ENCODE data around the gene MNX1.

Gene MNX1

DNA sequence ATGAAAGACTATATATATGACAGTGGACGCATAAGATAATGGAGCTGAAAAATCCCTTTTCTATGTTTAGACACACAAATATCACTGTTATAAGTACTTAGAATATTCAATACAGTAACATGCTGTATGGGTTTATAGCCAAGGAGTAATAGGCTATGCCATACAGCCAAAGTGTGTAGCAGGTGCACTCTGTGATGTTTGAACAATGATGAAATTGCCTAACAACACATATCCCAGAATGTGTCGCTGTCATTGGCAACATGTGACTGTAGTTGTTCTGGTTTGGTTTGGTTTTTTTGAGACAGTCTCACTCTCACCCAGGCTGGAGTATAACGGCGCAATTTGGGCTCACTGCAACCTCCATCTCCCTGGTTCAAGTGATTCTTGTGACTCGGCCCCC, 34.8 kb downstream of the MNX1 start:
- no peak overlapping the region for H3K27ac ChIP-seq (ENCODE audit: low read depth, low read length)
- no peaks in the 10 kb centered on the region for H3K27me3 ChIP-seq (ENCODE audit: control insufficient read depth in 5 of 5, insufficient read depth in 4 of 5, low read length in 5 of 5)
- H3K9ac ChIP-seq (ENCODE audit: low read length in 5 of 5): no peak overlapping the region
- peaks cover 0 to 3% (median 0%) of the 10 kb centered on the region in 5 donors for H3K9me3 ChIP-seq (ENCODE audit: control insufficient read depth in 5 of 5, low read length in 5 of 5)
- peaks cover 9 to 22% (median 13%) of the 10 kb centered on the region in 5 donors for H3K36me3 ChIP-seq (ENCODE audit: control insufficient read depth in 5 of 5, insufficient read depth in 5 of 5, low read length in 5 of 5)
- H3K4me1 ChIP-seq (ENCODE audit: control insufficient read depth in 5 of 5, insufficient read depth in 5 of 5, low read length in 5 of 5): no peaks in the 10 kb centered on the region
- no peak overlapping the region for H3K4me3 ChIP-seq (ENCODE audit: low read depth in 1 of 5, low read length in 5 of 5)

- H3K9me3 ChIP-seq (ENCODE audit: control insufficient read depth in 5 of 5, low read length in 5 of 5): no peaks in the 10 kb centered on the region
- H3K4me3 ChIP-seq (ENCODE audit: low read depth in 1 of 5, low read length in 5 of 5): no peak overlapping the region
- H3K4me1 ChIP-seq (ENCODE audit: control insufficient read depth in 5 of 5, insufficient read depth in 5 of 5, low read length in 5 of 5): no peaks in the 10 kb centered on the region
Measured at GRCh38 chr7:156969972-156970420, 40.5 kb downstream of the MNX1 start.

DNA sequence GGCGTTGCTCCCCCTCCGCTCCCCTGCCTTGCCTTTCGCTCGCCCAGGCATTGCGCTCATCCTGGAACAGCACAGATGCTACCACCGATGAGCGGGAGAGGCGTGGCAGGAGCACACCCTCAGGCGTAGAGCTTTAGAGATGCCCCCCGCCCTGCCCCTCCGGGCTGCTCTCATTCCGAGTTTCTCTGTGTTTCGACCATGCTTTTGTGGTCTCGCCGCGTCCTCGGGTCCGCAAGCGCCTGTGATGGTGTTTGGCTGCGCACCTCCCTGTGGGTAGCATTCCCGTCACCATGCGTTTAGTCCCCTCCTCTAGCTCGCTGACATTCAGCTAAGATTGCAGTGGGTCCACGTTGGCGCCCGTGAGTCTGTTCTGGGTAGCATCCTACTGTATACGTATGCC, 42.3 kb downstream of the MNX1 start:
- H3K36me3 ChIP-seq (ENCODE audit: control insufficient read depth in 5 of 5, insufficient read depth in 5 of 5, low read length in 5 of 5): peaks cover 22 to 77% (median 66%) of the 10 kb centered on the region in 5 donors
- no peak overlapping the region for H3K27ac ChIP-seq (ENCODE audit: low read depth, low read length)
- H3K9me3 ChIP-seq (ENCODE audit: control insufficient read depth in 5 of 5, low read length in 5 of 5): no peaks in the 10 kb centered on the region
- H3K27me3 ChIP-seq (ENCODE audit: control insufficient read depth in 5 of 5, insufficient read depth in 4 of 5, low read length in 5 of 5): no peaks in the 10 kb centered on the region
- no peaks in the 10 kb centered on the region for H3K4me1 ChIP-seq (ENCODE audit: control insufficient read depth in 5 of 5, insufficient read depth in 5 of 5, low read length in 5 of 5)
- no peak overlapping the region for H3K4me3 ChIP-seq (ENCODE audit: low read depth in 1 of 5, low read length in 5 of 5)
- no peak overlapping the region for H3K9ac ChIP-seq (ENCODE audit: low read length in 5 of 5)

More at GRCh38 chr7:156969972-156970420, 40.5 kb downstream of the MNX1 start:
- Histone ChIP-seq H3K36me3 (ENCODE audit: control insufficient read depth in 5 of 5, insufficient read depth in 5 of 5, low read length in 5 of 5) (peaks cover 22 to 66% (median 49%) of the 10 kb centered on the region in 5 donors), H3K9ac (ENCODE audit: low read length in 5 of 5) (no peak overlapping the region), H3K27ac (ENCODE audit: low read depth, low read length) (no peak overlapping the region), H3K27me3 (ENCODE audit: control insufficient read depth in 5 of 5, insufficient read depth in 4 of 5, low read length in 5 of 5) (no peaks in the 10 kb centered on the region)

DNA sequence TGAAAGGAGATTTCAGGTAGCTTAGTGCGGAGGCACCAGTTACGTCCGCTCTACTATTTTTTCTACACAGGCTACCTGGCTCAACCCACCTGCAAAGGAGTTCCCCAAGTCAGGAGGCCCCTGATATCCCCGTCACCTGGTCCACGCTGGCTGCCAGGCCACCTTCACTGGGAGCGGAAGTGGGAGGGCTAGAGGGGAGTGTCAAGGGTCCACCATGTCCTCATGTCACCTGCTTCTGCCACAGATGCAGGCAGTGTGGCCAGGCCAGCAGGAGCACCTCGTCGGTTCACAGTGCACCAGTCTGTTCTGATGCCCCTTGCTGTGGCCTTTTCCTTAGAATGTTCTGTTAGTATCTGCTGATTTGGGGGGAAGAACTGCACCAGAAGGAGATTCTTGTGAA, 44.1 kb downstream of the MNX1 start:
- peaks cover 17 to 87% (median 76%) of the 10 kb centered on the region in 5 donors for H3K36me3 ChIP-seq (ENCODE audit: control insufficient read depth in 5 of 5, insufficient read depth in 5 of 5, low read length in 5 of 5)
- no peak overlapping the region for H3K27ac ChIP-seq (ENCODE audit: low read depth, low read length)
- H3K9me3 ChIP-seq (ENCODE audit: control insufficient read depth in 5 of 5, low read length in 5 of 5): no peaks in the 10 kb centered on the region
- no peak overlapping the region for H3K9ac ChIP-seq (ENCODE audit: low read length in 5 of 5)
- H3K4me3 ChIP-seq (ENCODE audit: low read depth in 1 of 5, low read length in 5 of 5): no peak overlapping the region
- H3K4me1 ChIP-seq (ENCODE audit: control insufficient read depth in 5 of 5, insufficient read depth in 5 of 5, low read length in 5 of 5): no peaks in the 10 kb centered on the region
- no peaks in the 10 kb centered on the region for H3K27me3 ChIP-seq (ENCODE audit: control insufficient read depth in 5 of 5, insufficient read depth in 4 of 5, low read length in 5 of 5)

DNA sequence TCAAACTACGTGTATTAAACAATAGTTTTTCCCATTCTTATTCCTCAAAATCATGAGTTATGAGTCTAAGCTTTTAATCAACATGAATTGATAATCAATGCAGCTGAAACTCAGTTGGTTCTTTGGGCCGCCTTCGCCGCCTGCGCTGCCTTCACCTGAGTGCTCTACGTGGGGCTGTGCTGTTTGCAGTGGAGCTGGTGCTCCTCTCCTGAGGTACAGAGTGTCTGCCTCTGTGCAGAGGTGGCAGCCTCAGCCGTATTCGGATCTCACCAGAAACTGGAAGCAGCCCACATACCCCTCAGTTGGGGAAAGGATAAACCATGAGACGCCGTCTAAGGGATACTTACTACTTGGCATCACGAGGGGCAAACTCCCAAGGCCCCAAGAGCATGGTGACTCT, 45.5 kb downstream of the MNX1 start:
- Histone ChIP-seq H3K36me3 (ENCODE audit: control insufficient read depth in 5 of 5, insufficient read depth in 5 of 5, low read length in 5 of 5) (peaks cover 13 to 91% (median 81%) of the 10 kb centered on the region in 5 donors), H3K4me1 (ENCODE audit: control insufficient read depth in 5 of 5, insufficient read depth in 5 of 5, low read length in 5 of 5) (no peaks in the 10 kb centered on the region), H3K4me3 (ENCODE audit: low read depth in 1 of 5, low read length in 5 of 5) (no peak overlapping the region), H3K27ac (ENCODE audit: low read depth, low read length) (no peak overlapping the region), H3K9me3 (ENCODE audit: control insufficient read depth in 5 of 5, low read length in 5 of 5) (no peaks in the 10 kb centered on the region), H3K9ac (ENCODE audit: low read length in 5 of 5) (no peak overlapping the region), H3K27me3 (ENCODE audit: control insufficient read depth in 5 of 5, insufficient read depth in 4 of 5, low read length in 5 of 5) (no peaks in the 10 kb centered on the region)

DNA sequence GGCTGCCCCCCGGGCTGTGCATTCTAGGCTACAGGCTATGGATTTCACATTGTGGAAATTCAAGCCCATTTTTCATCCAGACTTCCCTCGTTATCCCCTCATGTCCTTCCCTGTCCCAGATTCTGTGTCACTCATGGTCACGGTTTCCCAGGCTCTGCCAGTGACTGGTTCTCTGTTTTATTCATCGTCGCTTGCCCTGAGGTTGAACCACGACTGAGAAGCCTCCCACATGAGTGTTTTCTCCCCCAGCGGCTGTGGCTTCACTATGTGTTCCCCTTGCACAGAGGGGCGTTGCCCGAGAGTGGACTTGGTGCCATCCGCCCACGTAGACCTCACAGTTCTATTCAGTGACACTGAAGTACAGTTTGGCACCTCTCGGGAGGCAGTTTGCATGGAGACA, 47.0 kb downstream of the MNX1 start:
- H3K9me3 ChIP-seq (ENCODE audit: control insufficient read depth in 5 of 5, low read length in 5 of 5): no peaks in the 10 kb centered on the region

DNA sequence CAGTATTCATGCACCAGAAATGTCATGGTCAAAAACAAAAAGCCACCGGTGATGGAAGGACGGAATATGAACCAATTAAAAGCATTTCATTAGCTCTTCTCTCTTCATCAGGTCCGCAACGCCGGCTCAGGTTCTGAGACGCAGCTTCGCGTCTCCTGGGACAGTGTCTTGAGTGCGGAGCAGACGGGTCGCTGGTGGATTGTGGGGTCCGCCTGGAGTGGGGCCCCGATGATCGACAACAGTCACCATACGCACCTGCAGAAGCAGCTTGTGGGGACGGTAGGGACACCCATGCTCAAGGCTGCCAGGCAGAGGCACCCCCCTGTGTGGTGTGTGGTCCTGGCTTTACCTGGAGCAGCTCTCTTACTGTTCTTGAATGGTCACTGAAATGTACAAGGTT, 47.6 kb downstream of the MNX1 start:
- Histone ChIP-seq H3K4me3 (ENCODE audit: low read depth in 1 of 5, low read length in 5 of 5) (no peak overlapping the region), H3K9ac (ENCODE audit: low read length in 5 of 5) (no peak overlapping the region), H3K36me3 (ENCODE audit: control insufficient read depth in 5 of 5, insufficient read depth in 5 of 5, low read length in 5 of 5) (peaks cover 9 to 93% (median 85%) of the 10 kb centered on the region in 5 donors), H3K27ac (ENCODE audit: low read depth, low read length) (no peak overlapping the region), H3K9me3 (ENCODE audit: control insufficient read depth in 5 of 5, low read length in 5 of 5) (no peaks in the 10 kb centered on the region), H3K4me1 (ENCODE audit: control insufficient read depth in 5 of 5, insufficient read depth in 5 of 5, low read length in 5 of 5) (no peaks in the 10 kb centered on the region), H3K27me3 (ENCODE audit: control insufficient read depth in 5 of 5, insufficient read depth in 4 of 5, low read length in 5 of 5) (no peaks in the 10 kb centered on the region)

More for the DNA sequence above, 47.0 kb downstream of the MNX1 start:
- H3K9ac ChIP-seq (ENCODE audit: low read length in 5 of 5): no peak overlapping the region
- no peak overlapping the region for H3K27ac ChIP-seq (ENCODE audit: low read depth, low read length)
- no peaks in the 10 kb centered on the region for H3K4me1 ChIP-seq (ENCODE audit: control insufficient read depth in 5 of 5, insufficient read depth in 5 of 5, low read length in 5 of 5)
- H3K27me3 ChIP-seq (ENCODE audit: control insufficient read depth in 5 of 5, insufficient read depth in 4 of 5, low read length in 5 of 5): no peaks in the 10 kb centered on the region
- H3K4me3 ChIP-seq (ENCODE audit: low read depth in 1 of 5, low read length in 5 of 5): no peak overlapping the region
- H3K36me3 ChIP-seq (ENCODE audit: control insufficient read depth in 5 of 5, insufficient read depth in 5 of 5, low read length in 5 of 5): peaks cover 9 to 93% (median 84%) of the 10 kb centered on the region in 5 donors

DNA sequence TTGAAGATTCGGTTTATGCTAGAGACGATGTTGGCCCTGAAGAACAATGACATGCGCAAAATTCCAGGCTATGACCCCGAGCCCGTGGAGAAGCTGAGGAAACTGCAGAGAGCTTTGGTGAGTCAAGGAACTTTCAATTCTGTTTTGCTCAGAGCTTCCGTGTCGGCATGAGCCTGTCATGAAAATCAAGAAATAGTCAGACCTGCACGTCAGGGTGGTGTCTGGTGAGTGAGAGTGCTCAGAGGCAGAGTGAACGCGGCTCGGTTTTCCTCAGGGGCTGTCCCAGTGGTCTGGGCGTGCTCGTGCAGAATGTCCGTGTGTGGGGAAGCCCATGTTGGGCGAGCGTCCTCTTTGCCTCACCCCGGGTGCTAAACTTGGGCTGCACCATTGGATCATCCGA, 48.3 kb downstream of the MNX1 start:
- no peak overlapping the region for H3K27ac ChIP-seq (ENCODE audit: low read depth, low read length)
- H3K4me1 ChIP-seq (ENCODE audit: control insufficient read depth in 5 of 5, insufficient read depth in 5 of 5, low read length in 5 of 5): no peaks in the 10 kb centered on the region
- H3K36me3 ChIP-seq (ENCODE audit: control insufficient read depth in 5 of 5, insufficient read depth in 5 of 5, low read length in 5 of 5): peaks cover 8 to 89% (median 80%) of the 10 kb centered on the region in 5 donors
- H3K9ac ChIP-seq (ENCODE audit: low read length in 5 of 5): no peak overlapping the region
- H3K4me3 ChIP-seq (ENCODE audit: low read depth in 1 of 5, low read length in 5 of 5): no peak overlapping the region
- H3K27me3 ChIP-seq (ENCODE audit: control insufficient read depth in 5 of 5, insufficient read depth in 4 of 5, low read length in 5 of 5): no peaks in the 10 kb centered on the region
- H3K9me3 ChIP-seq (ENCODE audit: control insufficient read depth in 5 of 5, low read length in 5 of 5): no peaks in the 10 kb centered on the region

DNA sequence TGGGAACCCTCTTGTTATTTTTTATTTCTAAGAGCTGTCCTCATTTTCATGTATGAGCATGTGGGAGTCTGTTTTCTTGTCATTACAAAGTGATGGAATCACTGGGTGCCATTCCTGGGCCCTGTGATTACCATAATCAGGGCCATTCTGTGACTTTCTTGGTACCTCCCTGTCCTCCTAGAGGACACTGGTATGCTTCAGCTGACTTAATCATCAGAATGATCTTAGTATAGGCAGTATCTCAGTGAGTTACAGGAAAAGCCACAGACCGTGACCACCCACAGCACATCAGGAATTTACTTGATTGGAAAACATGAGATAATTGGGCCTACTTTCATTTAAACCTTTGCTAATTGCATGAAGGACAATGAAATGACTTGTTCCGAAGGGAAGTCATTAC, 53.7 kb downstream of the MNX1 start:
- H3K4me3 ChIP-seq (ENCODE audit: low read depth in 1 of 5, low read length in 5 of 5): no peak overlapping the region
- H3K9me3 ChIP-seq (ENCODE audit: control insufficient read depth in 5 of 5, low read length in 5 of 5): no peaks in the 10 kb centered on the region
- H3K4me1 ChIP-seq (ENCODE audit: control insufficient read depth in 5 of 5, insufficient read depth in 5 of 5, low read length in 5 of 5): peaks cover 0 to 10% (median 5%) of the 10 kb centered on the region in 5 donors
- no peaks in the 10 kb centered on the region for H3K27me3 ChIP-seq (ENCODE audit: control insufficient read depth in 5 of 5, insufficient read depth in 4 of 5, low read length in 5 of 5)
- H3K9ac ChIP-seq (ENCODE audit: low read length in 5 of 5): no peak overlapping the region
- no peak overlapping the region for H3K27ac ChIP-seq (ENCODE audit: low read depth, low read length)
- peaks cover 21 to 87% (median 76%) of the 10 kb centered on the region in 5 donors for H3K36me3 ChIP-seq (ENCODE audit: control insufficient read depth in 5 of 5, insufficient read depth in 5 of 5, low read length in 5 of 5)

- Histone ChIP-seq H3K36me3 (ENCODE audit: control insufficient read depth in 5 of 5, insufficient read depth in 5 of 5, low read length in 5 of 5) (peaks cover 21 to 69% (median 61%) of the 10 kb centered on the region in 5 donors), H3K9me3 (ENCODE audit: control insufficient read depth in 5 of 5, low read length in 5 of 5) (no peaks in the 10 kb centered on the region), H3K27ac (ENCODE audit: low read depth, low read length) (no peak overlapping the region), H3K27me3 (ENCODE audit: control insufficient read depth in 5 of 5, insufficient read depth in 4 of 5, low read length in 5 of 5) (no peaks in the 10 kb centered on the region), H3K4me3 (ENCODE audit: low read depth in 1 of 5, low read length in 5 of 5) (no peak overlapping the region), H3K9ac (ENCODE audit: low read length in 5 of 5) (no peak overlapping the region), H3K4me1 (ENCODE audit: control insufficient read depth in 5 of 5, insufficient read depth in 5 of 5, low read length in 5 of 5) (peaks cover 3 to 28% (median 23%) of the 10 kb centered on the region in 5 donors)
Measured at GRCh38 chr7:156954941-156955340, 55.5 kb downstream of the MNX1 start.
